Kidney tubule cell (primary cell): ENCODE data around the gene RIMBP3C.
"Not testable (repeated sequence)": the region's sequence is repeated elsewhere in the genome, so short reads cannot be mapped to it uniquely, and the experiment has no call there.

Source experiments
- DNase-seq: peaks from one replicate; pipeline ENCODE4 v3.0.0-alpha.2; 2018; ENCODE audit warnings: low spot score

Gene RIMBP3C

GRCh38 chr22:21573750-21574494, 22.7 kb upstream of the RIMBP3C start:
- DNase-seq, result no peak

- DNase-seq, result no peak
Observed at GRCh38 chr22:21573293-21573734, 22.1 kb upstream of the RIMBP3C start.

GRCh38 chr22:21571679-21572078, 20.4 kb upstream of the RIMBP3C start:
- DNase-seq, result no peak

- DNase-seq, result no peak
Observed at GRCh38 chr22:21570398-21570797, 19.1 kb upstream of the RIMBP3C start.

- DNase-seq, result no peak
Observed at GRCh38 chr22:21569459-21570170, 18.4 kb upstream of the RIMBP3C start.

GRCh38 chr22:21569076-21569427, 17.8 kb upstream of the RIMBP3C start:
- DNase-seq, result not testable (repeated sequence)

GRCh38 chr22:21568347-21569075, 17.2 kb upstream of the RIMBP3C start:
- DNase-seq, result peak; percentile 34

- peak; percentile 84 for DNase-seq
Observed at GRCh38 chr22:21567456-21568346, 16.4 kb upstream of the RIMBP3C start, which contains the start of gene UBE2L3. UBE2L3 (plus strand) TSS chr22:21567714; CDS start chr22:21567745, 31 bp downstream.

- DNase-seq, result no peak
Observed at GRCh38 chr22:21564411-21564810, 13.2 kb upstream of the RIMBP3C start.

- no peak for DNase-seq
Observed at GRCh38 chr22:21563912-21564311, 12.7 kb upstream of the RIMBP3C start.

- not testable (repeated sequence) for DNase-seq
Observed at GRCh38 chr22:21560657-21561056, 9.4 kb upstream of the RIMBP3C start.

- not testable (repeated sequence) for DNase-seq
Observed at GRCh38 chr22:21559345-21560125, 8.3 kb upstream of the RIMBP3C start.

- not testable (repeated sequence) for DNase-seq
Observed at GRCh38 chr22:21550678-21551047, 598 bp downstream of the RIMBP3C start.

GRCh38 chr22:21550008-21550677, 1.1 kb downstream of the RIMBP3C start:
- not testable (repeated sequence) for DNase-seq

- not testable (repeated sequence) for DNase-seq
Observed at GRCh38 chr22:21549558-21549957, 1.7 kb downstream of the RIMBP3C start.

GRCh38 chr22:21544432-21545322, 6.6 kb downstream of the RIMBP3C start:
- not testable (repeated sequence) for DNase-seq

GRCh38 chr22:21539862-21540261, 11.4 kb downstream of the RIMBP3C start:
- DNase-seq, result not testable (repeated sequence)

GRCh38 chr22:21532863-21533648, 18.2 kb downstream of the RIMBP3C start:
- not testable (repeated sequence) for DNase-seq
